OCI-LY1 (cell line): ENCODE measurements around the gene ATP2B2.

ENCODE experiments used
- CTCF ChIP-seq: fragments of 200-600 bp; sonication (generic), shearing (Covaris generic); IDR thresholded peaks from 2 replicates; pipeline ENCODE4 v1.5.1; 2017; ENCODE audit warnings: mild to moderate bottlenecking, antibody characterized with exemption, low read length, moderate library complexity, mixed read lengths
- EZH2 ChIP-seq: fragments of 200-600 bp; sonication (generic), shearing (Covaris generic); IDR thresholded peaks from 2 replicates; pipeline ENCODE4 v1.8.0; 2017; ENCODE audit warnings: borderline replicate concordance, mixed run types, mild to moderate bottlenecking, antibody characterized with exemption, low read length, moderate library complexity, mixed read lengths

- no peak for TF ChIP-seq CTCF
- TF ChIP-seq EZH2, result no peak
Measured at GRCh38 chr3:10470120-10471053, 35.0 kb downstream of the ATP2B2 start.
